ENCODE data around the gene VAMP8.

DNA sequence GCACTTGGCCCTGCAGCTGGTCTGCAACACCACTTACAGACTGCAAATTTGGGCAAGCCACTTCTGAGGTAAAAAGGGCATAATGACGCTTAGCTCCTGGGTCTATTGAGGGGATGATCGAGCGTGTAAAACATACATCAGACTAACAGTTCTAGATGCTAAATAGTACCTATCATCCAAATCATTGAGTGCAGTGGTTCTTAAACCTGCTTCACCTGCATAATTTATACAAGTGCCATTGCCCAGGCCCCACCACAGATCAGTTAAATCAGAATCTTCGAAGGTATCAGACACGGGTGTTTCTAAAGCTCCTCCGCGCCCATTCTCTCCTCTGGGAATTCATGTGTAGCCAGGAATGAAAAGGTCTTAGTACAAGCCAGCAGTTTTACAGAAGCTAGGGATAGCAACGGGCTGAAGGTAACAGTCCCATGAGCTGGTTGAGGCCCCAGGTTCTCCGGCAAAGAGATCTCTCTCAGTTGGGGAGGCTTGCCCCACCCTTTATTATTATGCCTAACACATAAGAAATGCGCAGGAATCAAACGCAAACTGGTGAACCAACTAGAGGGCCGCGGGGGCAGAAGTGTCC, 17.4 kb downstream of the VAMP8 start:
- TF ChIP-seq EZH2phosphoT487 (IDR thresholded peaks at IDR 0.05; ENCODE audit: insufficient read depth, low read depth) (no peak), EZH2 (IDR thresholded peaks at IDR 0.05; ENCODE audit: insufficient read depth, poor library complexity, severe bottlenecking) (no peak)

Data from GM23248 (cell line).